Measurements from ENCODE around the gene ATP13A5. TPM values are rescaled to one million over a fixed set of nuclear protein-coding genes. Genes with fewer than 3 reads are reported as not detected.

The ATP13A5 gene
- total RNA-seq, 1 donor from 2014 or later = 0.23 TPM

DNA sequence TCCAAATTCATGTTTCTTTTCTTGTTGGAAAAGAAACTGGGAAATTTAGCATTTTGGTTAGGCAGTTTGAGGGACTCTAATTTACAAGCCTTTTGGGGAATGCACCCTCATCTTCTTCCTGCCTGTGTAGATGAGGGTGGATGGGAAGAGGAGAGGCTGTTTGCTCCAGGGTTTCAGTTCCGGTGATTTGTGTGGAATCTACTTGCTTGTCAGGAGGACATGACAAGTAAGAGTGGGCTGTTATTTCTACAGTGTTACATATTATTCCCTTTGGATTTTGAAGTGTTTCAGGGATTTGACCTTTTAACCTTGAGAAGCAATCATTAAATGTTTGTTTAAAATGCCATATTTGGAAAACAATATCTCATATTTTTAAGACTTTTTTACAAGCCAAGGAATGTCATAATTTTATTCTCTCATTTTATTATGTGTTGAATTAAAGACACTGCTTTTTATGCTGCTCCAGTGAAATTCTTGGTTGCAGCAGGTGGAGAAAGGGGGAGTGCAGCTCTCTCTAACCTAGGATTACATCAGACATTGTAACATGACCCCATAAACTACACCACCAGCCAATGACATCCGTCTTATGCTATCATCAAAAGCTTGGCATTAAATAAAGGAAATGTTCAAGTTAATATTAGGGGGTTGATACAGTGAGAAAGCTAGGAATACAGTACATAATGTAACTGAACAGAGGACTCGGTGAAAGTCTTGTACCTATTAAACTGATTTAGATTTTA lies 107.3 kb downstream of the ATP13A5 start:
- H3K27me3 Mint-ChIP-seq (ENCODE audit: unreplicated experiment) = no peaks in the 10 kb centered on the region
- no peak for TF ChIP-seq CTCF (IDR thresholded peaks at IDR 0.05; ENCODE audit: unreplicated experiment)
- no peaks in the 10 kb centered on the region for H3K36me3 Mint-ChIP-seq (ENCODE audit: low read depth, unreplicated experiment)
- no peak overlapping the region for H3K27ac Mint-ChIP-seq (ENCODE audit: unreplicated experiment)
- no peak overlapping the region for H3K4me3 Mint-ChIP-seq (ENCODE audit: unreplicated experiment)
- H3K4me1 Mint-ChIP-seq (ENCODE audit: unreplicated experiment) = peaks cover 9% of the 10 kb centered on the region
- DNase-seq (ENCODE audit: low spot score) = no peak
- no peaks in the 10 kb centered on the region for H3K9me3 Mint-ChIP-seq (ENCODE audit: unreplicated experiment)

DNA sequence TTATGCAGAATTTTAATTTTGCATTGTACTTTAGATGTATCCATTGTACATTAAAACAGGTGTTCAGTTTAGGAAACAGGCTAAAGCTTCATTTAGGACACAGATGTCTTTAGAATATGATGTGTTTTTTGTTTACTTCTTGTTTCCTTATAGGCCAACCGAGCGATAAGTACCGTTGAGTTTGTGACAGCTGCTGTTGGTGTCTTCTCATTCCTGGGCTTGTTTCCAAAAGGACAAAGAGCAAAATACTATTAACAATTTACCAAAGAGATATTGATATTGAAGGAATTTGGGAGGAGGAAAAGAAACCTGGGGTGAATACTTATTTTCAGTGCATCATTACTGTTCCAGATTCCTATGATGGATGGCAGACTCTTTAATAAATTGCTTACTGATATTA lies 108.1 kb downstream of the ATP13A5 start:
- DNase-seq (ENCODE audit: low spot score) = no peak
- no peak overlapping the region for H3K27ac Mint-ChIP-seq (ENCODE audit: unreplicated experiment)
- H3K4me1 Mint-ChIP-seq (ENCODE audit: unreplicated experiment) = peaks cover 8% of the 10 kb centered on the region
- TF ChIP-seq CTCF (IDR thresholded peaks at IDR 0.05; ENCODE audit: unreplicated experiment) = no peak
- H3K9me3 Mint-ChIP-seq (ENCODE audit: unreplicated experiment) = no peaks in the 10 kb centered on the region
- no peak overlapping the region for H3K4me3 Mint-ChIP-seq (ENCODE audit: unreplicated experiment)
- no peaks in the 10 kb centered on the region for H3K27me3 Mint-ChIP-seq (ENCODE audit: unreplicated experiment)
- no peaks in the 10 kb centered on the region for H3K36me3 Mint-ChIP-seq (ENCODE audit: low read depth, unreplicated experiment)

- Mint-ChIP-seq H3K36me3 (ENCODE audit: low read depth, unreplicated experiment) (no peaks in the 10 kb centered on the region), H3K27ac (ENCODE audit: unreplicated experiment) (no peak overlapping the region), H3K4me3 (ENCODE audit: unreplicated experiment) (no peak overlapping the region)
Observed at GRCh38 chr3:193269343-193270028, 109.1 kb downstream of the ATP13A5 start.

DNA sequence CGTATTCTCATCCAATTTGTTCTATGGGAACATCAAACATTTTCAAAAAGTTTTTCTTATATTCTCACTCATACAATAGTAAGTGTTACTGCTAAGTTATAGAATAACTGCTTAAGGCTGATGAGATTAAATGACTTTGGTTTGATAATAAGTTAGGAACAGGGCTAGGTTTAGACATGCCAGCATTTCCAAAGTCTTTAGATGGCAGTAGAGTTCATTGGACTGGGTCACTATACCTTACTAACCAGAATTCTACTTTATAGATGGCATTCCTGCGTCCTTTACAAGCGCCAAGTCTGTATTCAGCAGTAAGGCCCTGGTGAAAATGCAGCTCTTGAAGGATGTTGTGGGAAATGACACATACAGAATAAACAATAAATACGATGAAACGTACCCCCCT lies 115.8 kb downstream of the ATP13A5 start:
- Mint-ChIP-seq H3K36me3 (ENCODE audit: low read depth, unreplicated experiment) (no peaks in the 10 kb centered on the region), H3K27me3 (ENCODE audit: unreplicated experiment) (peaks cover 2% of the 10 kb centered on the region), H3K4me1 (ENCODE audit: unreplicated experiment) (no peaks in the 10 kb centered on the region), H3K9me3 (ENCODE audit: unreplicated experiment) (no peaks in the 10 kb centered on the region), H3K4me3 (ENCODE audit: unreplicated experiment) (no peak overlapping the region), H3K27ac (ENCODE audit: unreplicated experiment) (no peak overlapping the region)
- TF ChIP-seq CTCF (IDR thresholded peaks at IDR 0.05; ENCODE audit: unreplicated experiment) = no peak
- DNase-seq (ENCODE audit: low spot score) = no peak

More at GRCh38 chr3:193269343-193270028, 109.1 kb downstream of the ATP13A5 start:
- no peak for DNase-seq (ENCODE audit: low spot score)
- Mint-ChIP-seq H3K9me3 (ENCODE audit: unreplicated experiment) (no peaks in the 10 kb centered on the region), H3K4me1 (ENCODE audit: unreplicated experiment) (no peaks in the 10 kb centered on the region), H3K27me3 (ENCODE audit: unreplicated experiment) (peaks cover under 1% of the 10 kb centered on the region)
- no peak for TF ChIP-seq CTCF (IDR thresholded peaks at IDR 0.05; ENCODE audit: unreplicated experiment)

DNA sequence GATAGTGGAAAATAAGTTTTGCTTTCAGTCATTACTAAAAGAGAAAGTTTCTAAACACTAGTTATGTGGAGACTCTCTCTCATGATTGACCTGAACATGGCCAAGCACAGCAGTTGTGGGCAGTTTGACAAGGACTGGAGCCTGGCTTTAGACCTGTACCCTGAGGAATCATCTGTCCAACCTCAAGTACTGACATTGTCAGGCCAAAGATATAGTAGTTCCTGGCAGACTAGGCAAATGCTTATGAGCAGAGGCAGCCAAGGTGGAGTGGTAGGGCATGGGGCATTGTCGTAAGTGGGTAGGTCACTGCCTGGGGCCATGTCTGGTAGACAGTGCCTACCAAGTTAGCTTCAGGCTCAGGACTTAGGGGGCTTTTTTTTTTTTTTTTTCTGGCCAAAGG lies 116.6 kb downstream of the ATP13A5 start:
- TF ChIP-seq CTCF (IDR thresholded peaks at IDR 0.05; ENCODE audit: unreplicated experiment) = no peak
- no peaks in the 10 kb centered on the region for H3K4me1 Mint-ChIP-seq (ENCODE audit: unreplicated experiment)
- DNase-seq (ENCODE audit: low spot score) = no peak
- peaks cover 2% of the 10 kb centered on the region for H3K27me3 Mint-ChIP-seq (ENCODE audit: unreplicated experiment)
- H3K4me3 Mint-ChIP-seq (ENCODE audit: unreplicated experiment) = no peak overlapping the region
- H3K36me3 Mint-ChIP-seq (ENCODE audit: low read depth, unreplicated experiment) = no peaks in the 10 kb centered on the region
- no peak overlapping the region for H3K27ac Mint-ChIP-seq (ENCODE audit: unreplicated experiment)
- no peaks in the 10 kb centered on the region for H3K9me3 Mint-ChIP-seq (ENCODE audit: unreplicated experiment)

All from endothelial cell (in vitro differentiated cells).